Neural progenitor cell (in vitro differentiated cells): ENCODE data around the gene WDSUB1. TPM values are rescaled to one million over a fixed set of nuclear protein-coding genes. Genes with fewer than 3 reads are reported as not detected.

ENCODE experiments used
- DNase-seq: peaks from one replicate; pipeline ENCODE4 v3.0.0-alpha.2; 2016; ENCODE audit warnings: low spot score
- H2AFZ ChIP-seq: fragments of 200-600 bp; sonication (generic); replicated peaks from 2 replicates; pipeline ENCODE4 v1.6.1; 2016; ENCODE audit warnings: antibody characterized with exemption
- H3F3A ChIP-seq: fragments of 200-600 bp; sonication (generic); 2 replicates; pipeline ENCODE4 v1.6.1; 2016; ENCODE audit warnings: antibody characterized with exemption, low read depth
- H3K27ac ChIP-seq: fragments of 200-600 bp; sonication (generic); 2 replicates; pipeline ENCODE4 v1.5.1; 2016; ENCODE audit warnings: mild to moderate bottlenecking
- H3K27me3 ChIP-seq: fragments of 200-600 bp; sonication (generic); 2 replicates; pipeline ENCODE4 v1.6.1; 2016; ENCODE audit warnings: mild to moderate bottlenecking, moderate library complexity
- H3K36me3 ChIP-seq: fragments of 200-600 bp; sonication (generic); 2 replicates; pipeline ENCODE4 v1.5.1; 2016
- H3K4me1 ChIP-seq: fragments of 200-600 bp; sonication (generic); 2 replicates; pipeline ENCODE4 v1.6.1; 2016; ENCODE audit warnings: mixed run types
- H3K4me2 ChIP-seq: fragments of 200-600 bp; sonication (generic); 2 replicates; pipeline ENCODE4 v1.6.1; 2016
- H3K4me3 ChIP-seq: fragments of 200-600 bp; sonication (generic); 2 replicates; pipeline ENCODE4 v1.5.1; 2016
- H3K79me2 ChIP-seq: fragments of 200-600 bp; sonication (generic); 2 replicates; pipeline ENCODE4 v1.6.1; 2016; ENCODE audit warnings: low read depth
- H3K9ac ChIP-seq: fragments of 200-600 bp; sonication (generic); 2 replicates; pipeline ENCODE4 v1.6.1; 2016
- H3K9me3 ChIP-seq: fragments of 200-600 bp; sonication (generic); 2 replicates; pipeline ENCODE4 v1.5.1; 2016; ENCODE audit warnings: low read depth
- H4K20me1 ChIP-seq: fragments of 200-600 bp; sonication (generic); 2 replicates; pipeline ENCODE4 v1.6.1; 2016; ENCODE audit warnings: low read depth
- H3K27ac Mint-ChIP-seq: 3 replicates; pipeline ENCODE4 v1.8.0; 2021; ENCODE audit warnings: mixed read lengths
- H3K27me3 Mint-ChIP-seq: 2 replicates; pipeline ENCODE4 v1.8.0; 2022; ENCODE audit warnings: low read depth, mild to moderate bottlenecking, inconsistent platforms, moderate library complexity, mixed read lengths; ENCODE audit not compliant: insufficient read depth
- H3K36me3 Mint-ChIP-seq: 3 replicates; pipeline ENCODE4 v1.8.0; 2021; ENCODE audit warnings: mixed read lengths
- H3K4me1 Mint-ChIP-seq: 3 replicates; pipeline ENCODE4 v1.8.0; 2021; ENCODE audit warnings: mixed read lengths
- H3K4me3 Mint-ChIP-seq: 3 replicates; pipeline ENCODE4 v1.8.0; 2021; ENCODE audit warnings: mild to moderate bottlenecking, moderate library complexity, mixed read lengths
- H3K9me3 Mint-ChIP-seq: 3 replicates; pipeline ENCODE4 v1.8.0; 2020; ENCODE audit warnings: mixed read lengths
- CTCF ChIP-seq: fragments of 200-600 bp; sonication (generic); IDR thresholded peaks from 2 replicates; pipeline ENCODE4 v1.5.1; 2017; ENCODE audit warnings: antibody characterized with exemption, mild to moderate bottlenecking
- EZH2 ChIP-seq: fragments of 200-600 bp; sonication (generic); IDR thresholded peaks from 2 replicates; pipeline ENCODE4 v1.6.1; 2017; ENCODE audit warnings: antibody characterized with exemption, mild to moderate bottlenecking, moderate library complexity
- EZH2phosphoT487 ChIP-seq: fragments of 200-600 bp; sonication (generic); IDR thresholded peaks from 2 replicates; pipeline ENCODE4 v1.6.1; 2017; ENCODE audit warnings: antibody characterized with exemption
- total RNA-seq: library from RNA; depleted of rRNA; stranded (reverse); fragments of >200 nt; gene quantifications from 2 replicates; pipeline ENCODE4 v1.2.3, GENCODE V29; 2015; ENCODE audit warnings: low replicate concordance

Gene WDSUB1
- total RNA-seq, 1 donor from 2014 or later, result 5.2 TPM

- Histone ChIP-seq H3K27me3 (no peaks in the 10 kb centered on the region), H3K4me3 (no peak overlapping the region), H4K20me1 (no peaks in the 10 kb centered on the region), H3K79me2 (no peaks in the 10 kb centered on the region), H3K4me1 (no peaks in the 10 kb centered on the region), H3K9me3 (no peaks in the 10 kb centered on the region), H3K9ac (no peak overlapping the region), H3K27ac (no peak overlapping the region), H2AFZ (no peak overlapping the region), H3K36me3 (no peaks in the 10 kb centered on the region), H3F3A (no peaks in the 10 kb centered on the region), H3K4me2 (no peak overlapping the region)
- peaks cover 6% of the 10 kb centered on the region for H3K4me1 Mint-ChIP-seq
- H3K9me3 Mint-ChIP-seq, result no peaks in the 10 kb centered on the region
- TF ChIP-seq CTCF (no peak), EZH2phosphoT487 (no peak)
- peaks cover 8% of the 10 kb centered on the region for H3K36me3 Mint-ChIP-seq
- no peak overlapping the region for H3K4me3 Mint-ChIP-seq
- DNase-seq, result no peak
- H3K27ac Mint-ChIP-seq, result no peak overlapping the region
- peaks cover 4% of the 10 kb centered on the region for H3K27me3 Mint-ChIP-seq
Observed at GRCh38 chr2:159256159-159256558, 30.3 kb downstream of the WDSUB1 start.

GRCh38 chr2:159252905-159253304 lies 33.6 kb downstream of the WDSUB1 start:
- Mint-ChIP-seq H3K9me3 (no peaks in the 10 kb centered on the region), H3K27ac (no peak overlapping the region), H3K4me1 (peaks cover 6% of the 10 kb centered on the region), H3K4me3 (no peak overlapping the region), H3K36me3 (peaks cover 13% of the 10 kb centered on the region), H3K27me3 (peaks cover 5% of the 10 kb centered on the region)
- no peaks in the 10 kb centered on the region for H3K79me2 ChIP-seq
- no peaks in the 10 kb centered on the region for H3K36me3 ChIP-seq
- no peak overlapping the region for H3K4me2 ChIP-seq
- no peak overlapping the region for H3K27ac ChIP-seq
- no peak for DNase-seq
- H3K9ac ChIP-seq, result no peak overlapping the region
- no peak for TF ChIP-seq CTCF
- no peak for TF ChIP-seq EZH2
- no peak for TF ChIP-seq EZH2phosphoT487
- no peaks in the 10 kb centered on the region for H3F3A ChIP-seq
- no peak overlapping the region for H2AFZ ChIP-seq
- no peak overlapping the region for H3K4me3 ChIP-seq
- no peaks in the 10 kb centered on the region for H3K27me3 ChIP-seq
- no peaks in the 10 kb centered on the region for H3K4me1 ChIP-seq
- H4K20me1 ChIP-seq, result no peaks in the 10 kb centered on the region
- no peaks in the 10 kb centered on the region for H3K9me3 ChIP-seq

GRCh38 chr2:159251296-159252173 lies 35.0 kb downstream of the WDSUB1 start:
- Mint-ChIP-seq H3K27me3 (peaks cover 5% of the 10 kb centered on the region), H3K4me1 (peaks cover 6% of the 10 kb centered on the region), H3K9me3 (no peaks in the 10 kb centered on the region), H3K4me3 (no peak overlapping the region), H3K36me3 (peaks cover 13% of the 10 kb centered on the region), H3K27ac (no peak overlapping the region)
- H3K4me3 ChIP-seq, result no peak overlapping the region
- H3K27ac ChIP-seq, result no peak overlapping the region
- no peaks in the 10 kb centered on the region for H3K27me3 ChIP-seq
- H3K4me2 ChIP-seq, result no peak overlapping the region
- H3F3A ChIP-seq, result no peaks in the 10 kb centered on the region
- H2AFZ ChIP-seq, result no peak overlapping the region
- H3K9ac ChIP-seq, result no peak overlapping the region
- H3K79me2 ChIP-seq, result no peaks in the 10 kb centered on the region
- no peaks in the 10 kb centered on the region for H3K4me1 ChIP-seq
- H3K36me3 ChIP-seq, result peaks cover 4% of the 10 kb centered on the region
- H3K9me3 ChIP-seq, result no peaks in the 10 kb centered on the region
- no peaks in the 10 kb centered on the region for H4K20me1 ChIP-seq
- TF ChIP-seq EZH2phosphoT487 (no peak), CTCF (no peak), EZH2 (no peak)
- no peak for DNase-seq
